ENCODE measurements around the gene SLC8A1. TPM values are rescaled to one million over a fixed set of nuclear protein-coding genes. Genes with fewer than 3 reads are reported as not detected.

SLC8A1 gene
- total RNA-seq, 2 donors from 2014 or later, result 23.2 to 28.2 TPM

DNA sequence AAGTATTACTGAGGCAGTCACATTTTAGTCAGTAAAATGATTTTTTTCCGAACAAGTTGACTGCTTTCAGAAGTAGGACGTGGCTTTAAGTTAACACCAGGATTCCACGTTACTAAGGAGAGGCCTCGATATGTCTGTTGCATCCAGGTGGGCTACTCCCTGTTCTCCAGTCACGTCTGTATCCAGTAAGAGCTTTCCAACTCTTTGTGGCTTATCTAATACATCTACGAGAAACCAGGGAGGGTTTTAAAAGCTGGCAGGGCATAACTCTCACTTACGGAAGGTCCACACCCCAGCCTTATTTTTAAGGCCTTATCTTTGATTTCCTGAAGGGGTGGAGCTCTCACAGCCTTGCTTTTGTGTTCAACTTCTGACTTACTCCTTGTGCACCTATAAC, 99.2 kb downstream of the SLC8A1 start:
- intact Hi-C loops (cut with DNase I), result no loop called here
- no peak overlapping the region for H3K4me3 ChIP-seq
- DNase-seq (ENCODE audit: low spot score), result no peak
- no peak overlapping the region for H3K27ac ChIP-seq
- no peak for TF ChIP-seq POLR2A (IDR thresholded peaks at IDR 0.05)
- no peak for TF ChIP-seq POLR2AphosphoS5 (IDR thresholded peaks at IDR 0.05)
- TF ChIP-seq, protein P1, sequence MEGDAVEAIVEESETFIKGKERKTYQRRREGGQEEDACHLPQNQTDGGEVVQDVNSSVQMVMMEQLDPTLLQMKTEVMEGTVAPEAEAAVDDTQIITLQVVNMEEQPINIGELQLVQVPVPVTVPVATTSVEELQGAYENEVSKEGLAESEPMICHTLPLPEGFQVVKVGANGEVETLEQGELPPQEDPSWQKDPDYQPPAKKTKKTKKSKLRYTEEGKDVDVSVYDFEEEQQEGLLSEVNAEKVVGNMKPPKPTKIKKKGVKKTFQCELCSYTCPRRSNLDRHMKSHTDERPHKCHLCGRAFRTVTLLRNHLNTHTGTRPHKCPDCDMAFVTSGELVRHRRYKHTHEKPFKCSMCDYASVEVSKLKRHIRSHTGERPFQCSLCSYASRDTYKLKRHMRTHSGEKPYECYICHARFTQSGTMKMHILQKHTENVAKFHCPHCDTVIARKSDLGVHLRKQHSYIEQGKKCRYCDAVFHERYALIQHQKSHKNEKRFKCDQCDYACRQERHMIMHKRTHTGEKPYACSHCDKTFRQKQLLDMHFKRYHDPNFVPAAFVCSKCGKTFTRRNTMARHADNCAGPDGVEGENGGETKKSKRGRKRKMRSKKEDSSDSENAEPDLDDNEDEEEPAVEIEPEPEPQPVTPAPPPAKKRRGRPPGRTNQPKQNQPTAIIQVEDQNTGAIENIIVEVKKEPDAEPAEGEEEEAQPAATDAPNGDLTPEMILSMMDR (IDR thresholded peaks at IDR 0.05), result no peak
- no peaks in the 10 kb centered on the region for H3K9me3 ChIP-seq
- no peaks in the 10 kb centered on the region for H3K4me1 ChIP-seq (replicated peaks)
- WGBS, result 72% methylated on average over 7 of the region's 7 CpGs
- no peaks in the 10 kb centered on the region for H3K36me3 ChIP-seq
- no peaks in the 10 kb centered on the region for H3K27me3 ChIP-seq (replicated peaks; ENCODE audit: insufficient read depth)

DNA sequence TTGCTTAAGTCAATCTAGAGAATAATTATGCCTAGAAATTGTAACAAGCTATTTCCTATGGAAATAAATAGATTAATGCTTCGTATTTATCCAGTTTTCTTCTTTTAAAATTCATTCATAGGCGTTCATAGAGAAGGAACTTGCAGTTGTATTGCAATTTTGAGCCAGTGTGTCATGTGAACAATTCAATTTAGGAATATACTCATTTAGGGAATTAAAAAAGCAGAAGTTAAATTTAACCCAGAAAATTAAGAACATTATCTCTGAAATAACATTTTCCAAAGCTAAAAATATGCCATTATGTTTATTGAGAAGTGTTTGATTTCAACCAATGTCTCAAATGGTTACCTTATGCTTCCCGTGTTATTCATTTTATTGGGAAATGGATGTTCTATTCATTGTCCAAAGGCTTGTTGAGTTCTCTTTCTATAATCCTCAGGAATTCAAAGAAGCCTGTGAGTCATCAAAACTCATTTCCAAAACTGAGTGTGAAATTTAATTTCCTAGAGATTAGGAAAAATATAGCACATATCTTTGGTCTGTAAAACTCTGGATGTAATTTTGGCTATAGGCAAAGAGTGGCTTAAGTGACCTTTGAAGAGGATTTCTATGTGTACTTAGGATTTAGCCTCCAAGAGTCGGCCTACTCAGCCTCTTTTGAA, 99.7 kb downstream of the SLC8A1 start:
- Histone ChIP-seq H3K4me3 (no peak overlapping the region), H3K27ac (no peak overlapping the region), H3K36me3 (no peaks in the 10 kb centered on the region), H3K9me3 (no peaks in the 10 kb centered on the region), H3K27me3 (replicated peaks; ENCODE audit: insufficient read depth) (no peaks in the 10 kb centered on the region), H3K4me1 (replicated peaks) (no peaks in the 10 kb centered on the region)
- WGBS, result 72% methylated on average over 4 of the region's 4 CpGs
- intact Hi-C loops (cut with DNase I), result no loop called here
- DNase-seq (ENCODE audit: low spot score), result no peak
- TF ChIP-seq POLR2AphosphoS5 (IDR thresholded peaks at IDR 0.05) (no peak), POLR2A (IDR thresholded peaks at IDR 0.05) (no peak)
- TF ChIP-seq, protein P1 (IDR thresholded peaks at IDR 0.05), result no peak

DNA sequence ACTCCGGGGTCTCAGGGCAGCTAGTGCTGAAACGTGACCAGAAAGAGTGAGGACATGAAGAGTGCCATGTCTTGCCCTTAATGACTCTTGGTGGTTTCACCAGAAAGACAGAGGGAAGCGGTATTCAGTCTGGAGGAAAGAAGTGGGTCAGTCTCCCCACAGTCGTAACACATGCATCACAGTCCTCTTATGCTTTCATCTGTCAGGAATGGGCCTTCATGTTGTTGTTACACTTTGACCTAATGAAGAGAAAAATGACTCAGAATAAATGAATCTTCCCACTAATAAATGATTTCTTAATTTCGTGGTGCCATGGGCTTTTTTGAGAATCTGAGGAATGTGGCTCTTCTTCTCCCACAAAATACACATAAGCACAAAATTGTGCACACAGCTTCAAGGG, 103.2 kb downstream of the SLC8A1 start:
- TF ChIP-seq POLR2AphosphoS5 (IDR thresholded peaks at IDR 0.05) (no peak), POLR2A (IDR thresholded peaks at IDR 0.05) (no peak)
- TF ChIP-seq, protein P1 (IDR thresholded peaks at IDR 0.05), result no peak
- H3K36me3 ChIP-seq, result no peaks in the 10 kb centered on the region
- H3K9me3 ChIP-seq, result no peaks in the 10 kb centered on the region
- no peaks in the 10 kb centered on the region for H3K4me1 ChIP-seq (replicated peaks)
- H3K4me3 ChIP-seq, result no peak overlapping the region
- DNase-seq (ENCODE audit: low spot score), result no peak
- no peaks in the 10 kb centered on the region for H3K27me3 ChIP-seq (replicated peaks; ENCODE audit: insufficient read depth)
- H3K27ac ChIP-seq, result no peak overlapping the region
- 75% methylated on average over 5 of the region's 5 CpGs for WGBS
- intact Hi-C loops (cut with DNase I), result no loop called here

DNA sequence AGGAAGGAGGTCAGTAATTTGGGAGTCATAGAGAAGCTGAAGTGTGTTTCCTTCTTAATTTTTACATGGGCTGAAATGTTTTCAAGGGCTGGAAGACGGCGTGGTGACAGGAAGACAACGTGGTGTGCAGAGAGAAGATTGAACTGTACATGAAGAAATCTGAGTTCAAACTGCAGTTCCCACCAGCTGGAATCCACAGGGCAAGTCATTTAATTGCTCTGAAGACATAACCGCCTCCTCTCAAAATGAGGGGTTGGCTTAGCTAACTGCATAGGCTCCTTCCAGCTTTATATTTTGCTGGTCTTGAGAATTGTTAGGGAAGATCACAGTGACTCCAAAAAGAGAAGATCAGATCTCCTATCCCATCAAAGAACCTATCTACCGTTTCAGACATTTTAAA, 103.9 kb downstream of the SLC8A1 start:
- Histone ChIP-seq H3K4me1 (replicated peaks) (no peaks in the 10 kb centered on the region), H3K9me3 (no peaks in the 10 kb centered on the region), H3K4me3 (no peak overlapping the region), H3K27ac (no peak overlapping the region), H3K27me3 (replicated peaks; ENCODE audit: insufficient read depth) (no peaks in the 10 kb centered on the region), H3K36me3 (no peaks in the 10 kb centered on the region)
- WGBS, result 62% methylated on average over 5 of the region's 5 CpGs
- intact Hi-C loops (cut with DNase I), result no loop called here
- TF ChIP-seq POLR2A (IDR thresholded peaks at IDR 0.05) (no peak), POLR2AphosphoS5 (IDR thresholded peaks at IDR 0.05) (no peak)
- TF ChIP-seq, protein P1 (IDR thresholded peaks at IDR 0.05), result no peak
- no peak for DNase-seq (ENCODE audit: low spot score)
